DMS53 (cell line): ENCODE results near the gene WDR93.

Experiments used
- DNase-seq: peaks from one replicate; lab custom pipeline; 2025; lab: John Stamatoyannopoulos, UW

Gene WDR93

DNA sequence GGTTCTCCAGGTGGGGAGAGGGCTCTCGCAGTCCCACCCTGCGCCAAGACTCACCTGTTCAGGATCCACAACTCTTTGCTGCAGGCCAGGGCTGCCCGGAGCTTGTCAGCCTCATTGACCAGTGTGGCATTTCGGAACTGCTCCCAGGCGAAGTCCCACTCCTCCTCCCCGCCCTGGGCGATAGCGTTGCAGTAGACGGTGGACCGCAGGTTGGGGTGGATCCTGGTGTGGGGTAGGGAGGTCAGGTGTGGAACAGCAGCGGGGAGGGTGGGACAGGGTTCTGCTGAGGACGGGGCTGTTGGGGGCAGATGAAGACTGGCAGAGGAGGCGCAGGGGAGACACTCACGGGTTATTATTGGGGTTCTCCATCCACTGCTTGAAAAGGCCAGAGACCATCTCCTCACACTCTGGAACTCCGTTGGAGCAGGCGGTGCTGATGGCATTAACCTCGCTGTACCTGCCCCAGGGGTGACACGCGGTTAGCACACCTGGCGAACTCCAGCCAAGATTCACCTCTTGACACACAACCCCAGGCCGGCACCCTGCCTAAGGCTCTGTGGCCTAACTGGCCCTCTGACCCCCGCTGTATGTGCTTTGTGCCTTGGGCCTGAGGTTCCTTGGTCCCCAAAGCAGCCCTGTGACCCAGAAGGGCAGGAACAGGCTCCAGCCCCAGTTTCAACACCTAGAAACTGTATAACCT lies 101.6 kb downstream of the WDR93 start:
- DNase-seq: no peak
